Sigmoid colon (tissue), 7 donors: Measurements from ENCODE around the gene TRPM3. TPM values are rescaled to one million over a fixed set of nuclear protein-coding genes. Genes with fewer than 3 reads are reported as not detected.

Experiments
- DNase-seq: peaks from one replicate; pipeline ENCODE4 v3.0.0-alpha.2; 2019
- H3K27ac ChIP-seq, 4 donors: fragments of 200-600 bp; sonication (generic); one replicate each; pipeline ENCODE4 v1.5.1; 2016 to 2019; ENCODE audit warnings: mild to moderate bottlenecking in 1 of 4
- H3K27me3 ChIP-seq, 3 donors: fragments of 200-600 bp; sonication (generic); one replicate each; pipeline ENCODE4 v1.5.1; 2019; ENCODE audit warnings: mild to moderate bottlenecking in 1 of 3
- H3K36me3 ChIP-seq, 4 donors: fragments of 200-600 bp; sonication (generic); one replicate each; pipeline ENCODE4 v1.5.1; 2016 to 2019
- H3K4me1 ChIP-seq, 4 donors: fragments of 200-600 bp; sonication (generic); one replicate each; pipeline ENCODE4 v1.5.1; 2017 to 2019
- H3K4me3 ChIP-seq, 4 donors: fragments of 200-600 bp; sonication (generic); one replicate each; pipeline ENCODE4 v1.5.1; 2017 to 2019; ENCODE audit warnings: mild to moderate bottlenecking in 2 of 4, moderate library complexity in 1 of 4
- H3K9me3 ChIP-seq, 4 donors: fragments of 200-600 bp in 3 of 4; sonication (generic) in 3 of 4; one replicate each; pipeline versions ENCODE4 v1.5.1 to v1.6.1; 2013 to 2019
- EP300 ChIP-seq, 4 donors: sonication (generic); formaldehyde crosslinking; IDR thresholded peaks; one replicate each; pipeline ENCODE4 v1.6.1; 2017; ENCODE audit warnings: antibody characterized with exemption in 4 of 4
- POLR2A ChIP-seq, 2 donors: fragments of 450-650 bp; IDR thresholded peaks; one replicate each; pipeline ENCODE4 v1.6.1; 2016; ENCODE audit warnings: antibody characterized with exemption in 2 of 2, mild to moderate bottlenecking in 2 of 2, moderate library complexity in 2 of 2
- POLR2AphosphoS5 ChIP-seq, 4 donors: sonication (generic); formaldehyde crosslinking; IDR thresholded peaks; one replicate each; pipeline ENCODE4 v1.6.1; 2017; ENCODE audit warnings: antibody characterized with exemption in 4 of 4
- WGBS, 2 donors: extraction: QIAGEN DNeasy Blood & Tissue Kit; methylation state at CpG; one replicate each; pipeline ENCODE4 v1.1.7; 2013; 5-methylcytosine and 5-hydroxymethylcytosine counted together
- intact Hi-C: fragments of 100-400 bp; cut with DNase I; formaldehyde crosslinking; loops from one replicate; pipeline ENCODE4 v1.15.1; 2023
- polyA plus RNA-seq, 3 donors: library from polyadenylated mRNA; stranded (reverse); fragments of 200-250 nt; gene quantifications; one replicate each; pipeline ENCODE4 v1.2.3, GENCODE V29; 2013
- total RNA-seq, 4 donors: library from RNA; depleted of rRNA; stranded (reverse); fragments of >200 nt; gene quantifications; one replicate each; pipeline ENCODE4 v1.1.0, GENCODE V29; 2016
- TF ChIP-seq, protein P1 (sequence below), 4 experiments: fragments of 450-650 bp in 3 of 4; fragments of 200-600 bp in 1 of 4; IDR thresholded peaks; one replicate each; pipeline ENCODE4 v1.5.1; 2016 to 2019; ENCODE audit warnings: antibody characterized with exemption in 4 of 4, mild to moderate bottlenecking in 3 of 4, moderate library complexity in 2 of 4
- donor health status: healthy with polysubstance abuse.
- donor health status: Bipolar disorder and iron deficiency.
- donor health status: healthy.

Gene TRPM3
- total and polyA plus RNA-seq, 7 donors = 0.07 to 1.8 (median 0.41) TPM; not detected in 2

DNA sequence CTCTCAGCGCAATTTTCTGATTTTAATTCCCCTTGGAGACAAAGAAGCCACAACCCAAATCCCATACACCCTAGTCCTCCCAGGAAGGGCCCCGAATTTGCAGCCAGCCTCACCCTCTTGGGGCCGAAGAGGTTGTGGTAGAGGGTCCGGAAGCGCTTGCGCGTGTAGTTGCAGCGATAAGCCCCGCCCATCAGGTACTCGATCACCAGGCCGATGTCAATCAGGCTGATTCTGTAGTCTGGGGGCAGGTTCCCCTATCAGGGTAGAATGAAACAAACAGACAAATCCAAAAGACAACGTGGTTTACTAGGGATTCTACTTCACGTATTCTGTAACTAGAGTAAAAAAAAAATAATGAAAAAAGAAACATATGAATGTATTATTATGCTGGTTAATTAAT lies 496.3 kb downstream of the TRPM3 start:
- Histone ChIP-seq H3K27ac (no peak overlapping the region), H3K27me3 (no peaks in the 10 kb centered on the region), H3K4me3 (no peak overlapping the region), H3K36me3 (no peaks in the 10 kb centered on the region), H3K4me1 (no peaks in the 10 kb centered on the region), H3K9me3 (no peaks in the 10 kb centered on the region)
- intact Hi-C loops = no loop called here
- 70 to 87% methylated on average over 13 of the region's 13 CpGs for WGBS, 2 donors
- TF ChIP-seq POLR2AphosphoS5 (IDR thresholded peaks at IDR 0.05) (no peak), POLR2A (IDR thresholded peaks at IDR 0.05) (no peak), EP300 (IDR thresholded peaks at IDR 0.05) (no peak)
- TF ChIP-seq, protein P1, sequence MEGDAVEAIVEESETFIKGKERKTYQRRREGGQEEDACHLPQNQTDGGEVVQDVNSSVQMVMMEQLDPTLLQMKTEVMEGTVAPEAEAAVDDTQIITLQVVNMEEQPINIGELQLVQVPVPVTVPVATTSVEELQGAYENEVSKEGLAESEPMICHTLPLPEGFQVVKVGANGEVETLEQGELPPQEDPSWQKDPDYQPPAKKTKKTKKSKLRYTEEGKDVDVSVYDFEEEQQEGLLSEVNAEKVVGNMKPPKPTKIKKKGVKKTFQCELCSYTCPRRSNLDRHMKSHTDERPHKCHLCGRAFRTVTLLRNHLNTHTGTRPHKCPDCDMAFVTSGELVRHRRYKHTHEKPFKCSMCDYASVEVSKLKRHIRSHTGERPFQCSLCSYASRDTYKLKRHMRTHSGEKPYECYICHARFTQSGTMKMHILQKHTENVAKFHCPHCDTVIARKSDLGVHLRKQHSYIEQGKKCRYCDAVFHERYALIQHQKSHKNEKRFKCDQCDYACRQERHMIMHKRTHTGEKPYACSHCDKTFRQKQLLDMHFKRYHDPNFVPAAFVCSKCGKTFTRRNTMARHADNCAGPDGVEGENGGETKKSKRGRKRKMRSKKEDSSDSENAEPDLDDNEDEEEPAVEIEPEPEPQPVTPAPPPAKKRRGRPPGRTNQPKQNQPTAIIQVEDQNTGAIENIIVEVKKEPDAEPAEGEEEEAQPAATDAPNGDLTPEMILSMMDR (IDR thresholded peaks at IDR 0.05) = no peak
- no peak for DNase-seq

DNA sequence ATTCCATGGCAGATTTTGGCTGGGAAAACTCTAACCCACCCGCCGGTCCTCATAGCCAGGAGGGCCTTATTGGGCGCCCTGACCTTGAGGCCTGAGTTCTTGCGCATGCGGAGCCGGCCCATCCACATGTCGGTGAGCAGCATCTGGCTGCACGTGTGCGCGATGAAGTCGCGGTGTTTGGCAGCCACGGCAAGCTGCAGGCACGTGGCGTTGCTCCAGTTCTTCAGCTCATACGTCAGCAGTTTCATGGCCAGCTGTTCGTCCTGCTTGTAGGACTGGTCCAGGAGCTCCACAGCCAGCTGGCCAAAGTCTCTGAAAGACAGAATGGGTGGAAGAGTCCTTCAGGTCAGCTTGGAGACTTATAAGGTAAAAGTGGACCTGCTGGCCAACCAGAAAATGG lies 502.6 kb downstream of the TRPM3 start:
- TF ChIP-seq EP300 (IDR thresholded peaks at IDR 0.05) (no peak), POLR2A (IDR thresholded peaks at IDR 0.05) (no peak), POLR2AphosphoS5 (IDR thresholded peaks at IDR 0.05) (no peak)
- TF ChIP-seq, protein P1 (IDR thresholded peaks at IDR 0.05) = no peak
- WGBS, 2 donors = 89 to 90% methylated on average over 17 of the region's 17 CpGs

DNA sequence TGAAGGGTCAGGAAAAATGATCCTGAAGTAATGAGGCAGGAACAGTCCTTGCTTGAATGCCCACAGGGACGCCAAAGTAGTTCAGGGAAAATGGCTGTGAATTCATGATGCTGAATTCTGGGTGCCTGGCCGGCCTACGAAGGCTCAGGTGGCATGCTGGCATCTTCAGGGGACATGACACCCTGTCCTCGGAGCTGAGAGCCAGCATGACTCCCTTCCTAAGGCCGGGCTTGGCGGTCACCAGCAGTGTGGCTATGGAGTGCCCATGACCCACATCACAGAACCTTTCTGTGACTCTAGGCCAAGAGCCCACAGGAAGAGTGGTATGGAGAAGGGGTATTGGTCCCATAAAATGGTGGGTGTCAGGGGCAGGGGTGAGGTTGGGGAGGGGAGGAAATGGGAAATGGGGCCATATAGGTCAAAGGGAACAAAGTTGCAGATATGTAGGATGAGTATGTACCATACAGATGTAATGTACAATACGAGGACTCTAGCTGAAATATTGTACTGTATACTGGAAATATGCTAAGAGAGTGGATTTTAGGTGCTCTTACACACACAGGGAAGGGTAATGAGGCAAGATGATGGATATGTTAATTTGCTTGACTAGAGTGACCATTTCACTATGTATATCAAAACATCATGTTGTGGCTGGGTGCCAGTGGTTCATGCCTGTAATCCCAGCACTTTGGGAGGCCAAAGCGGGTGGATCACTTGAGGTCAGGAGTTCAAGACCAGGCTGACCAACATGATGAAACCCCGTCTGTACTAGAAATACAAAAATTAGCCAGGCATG lies 504.2 kb downstream of the TRPM3 start:
- H3K4me1 ChIP-seq = peaks cover 0 to 15% (median 11%) of the 10 kb centered on the region in 4 donors
- TF ChIP-seq, protein P1 (IDR thresholded peaks at IDR 0.05) = no peak
- TF ChIP-seq POLR2AphosphoS5 (IDR thresholded peaks at IDR 0.05) = no peak
- TF ChIP-seq POLR2A (IDR thresholded peaks at IDR 0.05) = no peak
- TF ChIP-seq EP300 (IDR thresholded peaks at IDR 0.05) = no peak
- no peak overlapping the region for H3K27ac ChIP-seq
- no peaks in the 10 kb centered on the region for H3K27me3 ChIP-seq
- DNase-seq = no peak
- H3K4me3 ChIP-seq = no peak overlapping the region
- intact Hi-C loops = no loop called here
- H3K9me3 ChIP-seq = no peaks in the 10 kb centered on the region
- WGBS, 2 donors = 91 to 93% methylated on average over 9 of the region's 9 CpGs
- no peaks in the 10 kb centered on the region for H3K36me3 ChIP-seq

More for the DNA sequence above, 502.6 kb downstream of the TRPM3 start:
- no peak for DNase-seq
- Histone ChIP-seq H3K9me3 (no peaks in the 10 kb centered on the region), H3K4me1 (peaks cover 0 to 15% (median 11%) of the 10 kb centered on the region in 4 donors), H3K36me3 (no peaks in the 10 kb centered on the region), H3K4me3 (no peak overlapping the region), H3K27ac (no peak overlapping the region), H3K27me3 (no peaks in the 10 kb centered on the region)
- intact Hi-C loops = no loop called here

DNA sequence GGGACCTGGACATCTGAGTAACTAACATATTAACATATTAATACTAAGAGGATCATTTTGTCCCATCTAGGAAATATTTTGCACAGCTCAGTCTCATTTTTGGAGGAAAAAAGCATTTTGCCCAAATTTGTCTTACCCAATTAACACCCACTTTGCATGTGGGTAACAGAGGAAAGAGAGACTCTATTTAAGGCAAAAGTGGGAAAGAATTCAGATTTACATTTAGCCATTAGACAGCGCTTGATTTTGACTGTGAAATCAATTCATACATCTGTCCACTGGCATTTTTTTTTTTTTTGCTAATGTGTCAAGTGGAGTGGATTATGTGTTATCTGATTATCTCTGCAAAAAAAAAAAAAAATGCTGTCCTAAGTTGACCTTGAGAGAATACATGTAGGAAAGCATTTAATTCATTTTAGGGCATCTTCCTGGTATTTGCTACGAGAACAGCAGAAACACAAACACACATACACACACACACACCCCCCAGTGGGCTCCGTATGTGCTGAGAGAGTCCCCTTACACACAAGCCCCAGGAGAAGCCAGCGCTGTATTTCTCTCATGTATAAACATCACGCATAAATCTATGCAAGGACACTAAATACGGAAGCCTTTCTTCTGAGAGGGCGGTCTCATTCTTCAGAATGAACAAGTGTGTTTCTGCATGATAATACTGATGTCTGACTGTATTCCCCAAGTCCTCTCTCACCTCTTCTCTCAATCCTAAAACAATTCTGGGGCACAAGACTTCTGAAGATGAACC lies 505.0 kb downstream of the TRPM3 start:
- 89 to 93% methylated on average over 7 of the region's 7 CpGs for WGBS, 2 donors

More for the DNA sequence above, 505.0 kb downstream of the TRPM3 start:
- no peak for DNase-seq
- H3K27ac ChIP-seq = no peak overlapping the region
- no peaks in the 10 kb centered on the region for H3K9me3 ChIP-seq
- H3K36me3 ChIP-seq = no peaks in the 10 kb centered on the region
- H3K4me3 ChIP-seq = no peak overlapping the region
- TF ChIP-seq EP300 (IDR thresholded peaks at IDR 0.05) (no peak), POLR2AphosphoS5 (IDR thresholded peaks at IDR 0.05) (no peak), POLR2A (IDR thresholded peaks at IDR 0.05) (no peak)
- TF ChIP-seq, protein P1 (IDR thresholded peaks at IDR 0.05) = no peak
- no peaks in the 10 kb centered on the region for H3K27me3 ChIP-seq
- H3K4me1 ChIP-seq = peaks cover 0 to 15% (median 11%) of the 10 kb centered on the region in 4 donors
- intact Hi-C loops = no loop called here
